GM10248 (cell line): ENCODE measurements around the gene UGT1A9.
"Not testable (repeated sequence)": the region's sequence is repeated elsewhere in the genome, so short reads cannot be mapped to it uniquely, and the experiment has no call there.

Source experiments
- CTCF ChIA-PET: fragments of 300-600 bp; sonication (Branson Sonifier 250); formaldehyde crosslinking; extraction: SDS; loops from one replicate; lab custom pipeline; 2021; ENCODE audit warnings: antibody characterized with exemption; lab: Yijun Ruan, JAX
- POLR2A ChIA-PET: fragments of 350-650 bp; sonication (Branson Sonifier 250); formaldehyde crosslinking; extraction: SDS; loops from one replicate; lab custom pipeline; 2020; ENCODE audit warnings: antibody characterized with exemption; lab: Yijun Ruan, JAX
- DNase-seq: peaks from one replicate; pipeline ENCODE4 v3.0.0; 2012; ENCODE audit errors: extremely low spot score
- CTCF ChIP-seq: IDR thresholded peaks from 2 replicates; pipeline ENCODE4 v1.5.1; 2012; ENCODE audit warnings: mild to moderate bottlenecking, low read depth; ENCODE audit errors: extremely low read depth, missing control alignments, control extremely low read depth

Gene UGT1A9

GRCh38 chr2:233650981-233651380 lies 20.7 kb upstream of the UGT1A9 start:
- no peak for TF ChIP-seq CTCF
- ChIA-PET CTCF (no interaction called here), POLR2A (no interaction called here)
- DNase-seq, result no peak

- DNase-seq, result no peak
- TF ChIP-seq CTCF, result no peak
- ChIA-PET POLR2A (no interaction called here), CTCF (no interaction called here)
These were observed 20.3 kb upstream of the UGT1A9 start for GRCh38 chr2:233651430-233651829.

GRCh38 chr2:233654501-233654900 lies 17.2 kb upstream of the UGT1A9 start:
- no peak for DNase-seq
- no peak for TF ChIP-seq CTCF
- CTCF ChIA-PET, result no interaction called here
- POLR2A ChIA-PET, result no interaction called here

GRCh38 chr2:233655043-233655442 lies 16.7 kb upstream of the UGT1A9 start:
- TF ChIP-seq CTCF, result no peak
- DNase-seq, result no peak
- ChIA-PET CTCF (no interaction called here), POLR2A (no interaction called here)

- POLR2A ChIA-PET, DNase-seq, CTCF ChIA-PET: not testable (repeated sequence)
These were observed 15.8 kb upstream of the UGT1A9 start for GRCh38 chr2:233655943-233656342.

- POLR2A ChIA-PET, result no interaction called here
- no peak for DNase-seq
- CTCF ChIA-PET, result no interaction called here
- TF ChIP-seq CTCF, result no peak
These were observed 15.3 kb upstream of the UGT1A9 start for GRCh38 chr2:233656443-233656842.

- POLR2A ChIA-PET, result no interaction called here
- CTCF ChIA-PET, result no interaction called here
- no peak for TF ChIP-seq CTCF
- no peak for DNase-seq
These were observed 13.1 kb upstream of the UGT1A9 start for GRCh38 chr2:233658610-233659009.

GRCh38 chr2:233663911-233664310 lies 7.8 kb upstream of the UGT1A9 start:
- DNase-seq, result no peak
- no peak for TF ChIP-seq CTCF
- POLR2A ChIA-PET, result no interaction called here
- CTCF ChIA-PET, result no interaction called here
